HEK293 (cell line): ENCODE results near the gene POLD2.

ENCODE experiments used
- TCF7L2 ChIP-seq: IDR thresholded peaks from 2 replicates; pipeline ENCODE4 v1.6.1; 2011; ENCODE audit warnings: low read depth, mild to moderate bottlenecking, inconsistent platforms, low read length, moderate library complexity, borderline replicate concordance
- ZNF274 ChIP-seq, 2 experiments: fragments of 200-500 bp in 1 of 2; fragments of 450-650 bp in 1 of 2; sonication (Bioruptor generic) in 1 of 2; formaldehyde crosslinking in 1 of 2; IDR thresholded peaks; 2 replicates each; pipeline versions ENCODE4 v1.5.1 to v1.6.1; 2014 to 2016; ENCODE audit warnings: borderline replicate concordance in 1 of 2, inconsistent platforms in 1 of 2, low read length in 1 of 2, missing biosample characterization in 1 of 2, missing genetic modification characterization in 1 of 2
- ZNF561 ChIP-seq: fragments of 450-650 bp; IDR thresholded peaks from 2 replicates; pipeline ENCODE4 v1.5.1; 2018; ENCODE audit warnings: missing biosample characterization, missing genetic modification characterization, borderline replicate concordance
- TF ChIP-seq, protein P1 (sequence below): fragments of 450-650 bp; formaldehyde crosslinking; IDR thresholded peaks from 2 replicates; pipeline ENCODE4 v1.5.1; 2016; ENCODE audit warnings: missing biosample characterization, missing genetic modification characterization
- TF ChIP-seq, protein P2 (sequence below): fragments of 450-650 bp; formaldehyde crosslinking; IDR thresholded peaks from 2 replicates; pipeline ENCODE4 v1.5.1; 2016; ENCODE audit warnings: missing biosample characterization, missing genetic modification characterization
- TF ChIP-seq, protein P3 (sequence below): fragments of 450-650 bp; formaldehyde crosslinking; IDR thresholded peaks from 2 replicates; pipeline ENCODE4 v1.5.1; 2016; ENCODE audit warnings: missing biosample characterization, missing genetic modification characterization
- TF ChIP-seq, protein P4 (sequence below): fragments of 450-650 bp; formaldehyde crosslinking; IDR thresholded peaks from 2 replicates; pipeline ENCODE4 v1.5.1; 2016; ENCODE audit warnings: missing biosample characterization, missing genetic modification characterization

DNA sequence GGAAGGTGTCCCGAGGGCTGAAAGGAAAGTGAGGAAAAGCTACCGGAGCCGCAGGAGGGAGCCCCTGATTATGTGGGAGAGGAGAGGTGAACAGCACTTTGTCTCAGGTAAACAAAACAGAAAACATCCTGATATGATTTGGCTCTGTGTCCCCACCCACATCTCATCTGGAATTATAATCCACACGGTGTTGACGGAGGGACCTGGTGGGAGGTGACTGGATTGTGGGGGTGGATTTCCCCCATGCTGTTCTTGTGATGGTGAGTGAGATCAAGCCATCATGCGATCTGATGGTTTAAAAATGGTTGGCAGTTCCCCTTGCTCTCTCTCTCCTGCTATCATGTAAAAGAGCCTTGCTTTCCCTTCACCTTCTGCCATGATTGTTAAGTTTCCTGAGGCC lies 3.0 kb downstream of the POLD2 start:
- TF ChIP-seq, protein P1, sequence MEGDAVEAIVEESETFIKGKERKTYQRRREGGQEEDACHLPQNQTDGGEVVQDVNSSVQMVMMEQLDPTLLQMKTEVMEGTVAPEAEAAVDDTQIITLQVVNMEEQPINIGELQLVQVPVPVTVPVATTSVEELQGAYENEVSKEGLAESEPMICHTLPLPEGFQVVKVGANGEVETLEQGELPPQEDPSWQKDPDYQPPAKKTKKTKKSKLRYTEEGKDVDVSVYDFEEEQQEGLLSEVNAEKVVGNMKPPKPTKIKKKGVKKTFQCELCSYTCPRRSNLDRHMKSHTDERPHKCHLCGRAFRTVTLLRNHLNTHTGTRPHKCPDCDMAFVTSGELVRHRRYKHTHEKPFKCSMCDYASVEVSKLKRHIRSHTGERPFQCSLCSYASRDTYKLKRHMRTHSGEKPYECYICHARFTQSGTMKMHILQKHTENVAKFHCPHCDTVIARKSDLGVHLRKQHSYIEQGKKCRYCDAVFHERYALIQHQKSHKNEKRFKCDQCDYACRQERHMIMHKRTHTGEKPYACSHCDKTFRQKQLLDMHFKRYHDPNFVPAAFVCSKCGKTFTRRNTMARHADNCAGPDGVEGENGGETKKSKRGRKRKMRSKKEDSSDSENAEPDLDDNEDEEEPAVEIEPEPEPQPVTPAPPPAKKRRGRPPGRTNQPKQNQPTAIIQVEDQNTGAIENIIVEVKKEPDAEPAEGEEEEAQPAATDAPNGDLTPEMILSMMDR (tag by site-specific recombination) = no peak
- TF ChIP-seq ZNF561 (tag by site-specific recombination) = no peak
- no peak for TF ChIP-seq TCF7L2
- TF ChIP-seq, protein P2, sequence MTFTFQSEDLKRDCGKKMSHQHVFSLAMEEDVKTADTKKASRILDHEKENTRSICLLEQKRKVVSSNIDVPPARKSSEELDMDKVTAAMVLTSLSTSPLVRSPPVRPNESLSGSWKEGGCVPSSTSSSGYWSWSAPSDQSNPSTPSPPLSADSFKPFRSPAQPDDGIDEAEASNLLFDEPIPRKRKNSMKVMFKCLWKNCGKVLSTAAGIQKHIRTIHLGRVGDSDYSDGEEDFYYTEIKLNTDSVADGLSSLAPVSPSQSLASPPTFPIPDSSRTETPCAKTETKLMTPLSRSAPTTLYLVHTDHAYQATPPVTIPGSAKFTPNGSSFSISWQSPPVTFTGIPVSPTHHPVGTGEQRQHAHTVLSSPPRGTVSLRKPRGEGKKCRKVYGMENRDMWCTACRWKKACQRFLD = no peak
- TF ChIP-seq, protein P3, sequence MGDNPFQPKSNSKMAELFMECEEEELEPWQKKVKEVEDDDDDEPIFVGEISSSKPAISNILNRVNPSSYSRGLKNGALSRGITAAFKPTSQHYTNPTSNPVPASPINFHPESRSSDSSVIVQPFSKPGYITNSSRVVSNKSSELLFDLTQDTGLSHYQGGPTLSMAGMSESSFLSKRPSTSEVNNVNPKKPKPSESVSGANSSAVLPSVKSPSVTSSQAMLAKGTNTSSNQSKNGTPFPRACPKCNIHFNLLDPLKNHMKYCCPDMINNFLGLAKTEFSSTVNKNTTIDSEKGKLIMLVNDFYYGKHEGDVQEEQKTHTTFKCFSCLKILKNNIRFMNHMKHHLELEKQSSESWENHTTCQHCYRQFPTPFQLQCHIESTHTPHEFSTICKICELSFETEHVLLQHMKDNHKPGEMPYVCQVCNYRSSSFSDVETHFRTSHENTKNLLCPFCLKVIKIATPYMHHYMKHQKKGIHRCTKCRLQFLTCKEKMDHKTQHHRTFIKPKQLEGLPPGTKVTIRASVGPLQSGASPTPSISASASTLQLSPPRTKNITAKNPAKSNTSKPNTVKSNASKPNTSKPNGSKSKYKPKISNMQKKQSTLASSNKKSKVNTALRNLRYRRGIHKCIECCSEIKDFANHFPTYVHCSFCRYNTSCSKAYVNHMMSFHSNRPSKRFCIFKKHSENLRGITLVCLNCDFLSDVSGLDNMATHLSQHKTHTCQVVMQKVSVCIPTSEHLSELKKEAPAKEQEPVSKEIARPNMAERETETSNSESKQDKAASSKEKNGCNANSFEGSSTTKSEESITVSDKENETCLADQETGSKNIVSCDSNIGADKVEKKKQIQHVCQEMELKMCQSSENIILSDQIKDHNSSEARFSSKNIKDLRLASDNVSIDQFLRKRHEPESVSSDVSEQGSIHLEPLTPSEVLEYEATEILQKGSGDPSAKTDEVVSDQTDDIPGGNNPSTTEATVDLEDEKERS (tag by site-specific recombination) = no peak
- TF ChIP-seq ZNF274 (IDR thresholded peaks at IDR 0.05; ENCODE audit: low read length) = no peak
- TF ChIP-seq ZNF274 (tag by site-specific recombination; IDR thresholded peaks at IDR 0.05; ENCODE audit: borderline replicate concordance) = no peak
- TF ChIP-seq, protein P4, sequence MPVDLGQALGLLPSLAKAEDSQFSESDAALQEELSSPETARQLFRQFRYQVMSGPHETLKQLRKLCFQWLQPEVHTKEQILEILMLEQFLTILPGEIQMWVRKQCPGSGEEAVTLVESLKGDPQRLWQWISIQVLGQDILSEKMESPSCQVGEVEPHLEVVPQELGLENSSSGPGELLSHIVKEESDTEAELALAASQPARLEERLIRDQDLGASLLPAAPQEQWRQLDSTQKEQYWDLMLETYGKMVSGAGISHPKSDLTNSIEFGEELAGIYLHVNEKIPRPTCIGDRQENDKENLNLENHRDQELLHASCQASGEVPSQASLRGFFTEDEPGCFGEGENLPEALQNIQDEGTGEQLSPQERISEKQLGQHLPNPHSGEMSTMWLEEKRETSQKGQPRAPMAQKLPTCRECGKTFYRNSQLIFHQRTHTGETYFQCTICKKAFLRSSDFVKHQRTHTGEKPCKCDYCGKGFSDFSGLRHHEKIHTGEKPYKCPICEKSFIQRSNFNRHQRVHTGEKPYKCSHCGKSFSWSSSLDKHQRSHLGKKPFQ (tag by site-specific recombination) = no peak
